Eye (tissue), 1 donor: Measurements from ENCODE around the gene SAMD1.

Source experiments
- DNase-seq: peaks from one replicate; pipeline ENCODE4 v3.0.0-alpha.2; 2015

Gene SAMD1

DNA sequence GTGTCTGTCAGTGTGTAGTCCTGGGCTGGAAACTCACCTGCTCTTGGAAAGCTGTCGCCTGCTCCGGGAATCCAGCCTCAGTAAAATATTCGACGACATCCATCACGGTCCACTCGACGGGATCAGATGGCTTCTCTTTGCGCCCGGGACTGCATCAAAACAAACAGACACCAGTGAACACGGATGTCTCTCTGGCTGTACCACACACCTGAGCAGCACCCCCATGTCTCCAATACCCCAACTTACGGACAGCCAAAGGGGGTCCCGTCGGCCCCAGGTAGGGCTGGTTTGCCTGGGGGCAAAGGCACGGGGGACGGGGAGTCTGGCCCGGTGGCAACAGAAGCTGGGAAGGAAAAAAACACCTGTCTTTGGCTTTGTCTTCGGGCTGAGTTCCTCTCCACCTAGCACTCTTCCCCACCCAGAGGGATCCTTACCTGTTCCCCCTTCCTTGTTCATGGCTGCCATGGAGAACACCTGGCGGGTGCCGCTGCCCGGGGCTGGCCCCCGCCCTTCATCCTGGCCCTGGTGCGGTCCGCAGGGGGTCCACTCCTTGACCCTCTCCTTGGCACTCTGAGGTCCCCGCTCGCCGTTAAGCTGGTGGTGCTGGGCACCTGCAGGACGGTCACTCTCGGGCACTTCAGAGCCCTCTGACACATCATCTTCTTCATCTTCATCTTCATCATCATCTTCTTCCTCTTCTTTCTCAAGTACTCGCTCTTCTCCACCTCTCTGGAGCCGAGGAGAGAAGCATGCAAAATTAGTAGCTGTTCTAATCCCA, 1.7 kb downstream of the SAMD1 start:
- DNase-seq, result no peak

DNA sequence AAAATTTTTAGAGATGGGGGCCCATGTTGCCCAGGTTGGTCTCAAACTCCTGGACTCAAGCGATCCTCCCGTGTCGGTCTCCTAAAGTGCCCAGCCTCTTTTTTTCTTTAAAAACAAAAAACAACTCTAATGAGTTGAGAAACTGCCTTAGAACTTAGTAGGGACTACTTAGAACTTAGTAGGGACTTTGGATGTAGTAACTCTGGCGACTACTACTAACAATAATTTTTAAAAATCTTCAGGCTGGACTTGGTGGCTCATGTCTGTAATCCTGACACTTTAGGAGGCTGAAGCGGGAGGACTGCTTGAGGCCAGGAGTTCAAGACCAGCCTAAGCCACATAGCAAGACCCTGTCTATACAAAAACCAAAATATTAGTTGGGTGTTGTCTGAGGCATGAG, 4.5 kb downstream of the SAMD1 start:
- DNase-seq, result no peak

DNA sequence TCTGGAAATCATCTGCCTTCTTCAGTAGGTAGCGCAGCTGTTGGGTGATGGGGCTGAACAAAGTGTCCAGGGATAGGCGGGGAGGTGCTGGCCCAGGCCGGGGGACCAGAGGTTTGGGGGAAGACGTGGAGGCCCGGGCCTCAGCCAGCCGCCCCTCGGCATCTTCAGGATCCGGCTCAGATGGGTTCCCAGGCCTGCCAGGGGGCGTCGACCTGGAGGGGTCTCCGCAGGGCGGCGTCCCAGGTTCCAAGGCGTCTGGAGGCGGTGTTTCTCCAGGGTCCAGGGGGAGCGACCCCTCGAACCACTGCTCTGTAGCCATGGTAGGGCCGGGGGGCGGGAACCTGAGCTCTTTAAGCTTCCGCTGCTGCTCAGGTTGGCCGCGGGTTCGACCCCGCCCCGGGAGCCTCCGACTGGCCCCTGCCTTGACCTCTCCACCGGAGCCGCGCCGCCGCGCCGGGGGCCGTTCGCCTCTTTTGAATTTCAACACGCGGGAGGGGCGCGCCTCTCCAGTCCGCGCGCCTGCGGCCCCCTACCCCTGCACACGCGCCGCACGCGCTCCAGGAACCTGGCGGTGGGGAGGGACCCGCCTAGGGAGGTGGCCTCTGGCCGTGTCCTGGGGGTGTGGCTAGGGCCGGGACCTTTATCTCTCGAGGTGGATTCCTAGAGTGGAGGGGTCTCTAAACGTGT, 5.1 kb downstream of the SAMD1 start, which contains the start of gene C19orf67:
Gene C19orf67 (minus strand): TSS at position 475 of the 687 bp plus-strand sequence. CDS start 156 bp downstream, at position 319.
- no peak for DNase-seq

DNA sequence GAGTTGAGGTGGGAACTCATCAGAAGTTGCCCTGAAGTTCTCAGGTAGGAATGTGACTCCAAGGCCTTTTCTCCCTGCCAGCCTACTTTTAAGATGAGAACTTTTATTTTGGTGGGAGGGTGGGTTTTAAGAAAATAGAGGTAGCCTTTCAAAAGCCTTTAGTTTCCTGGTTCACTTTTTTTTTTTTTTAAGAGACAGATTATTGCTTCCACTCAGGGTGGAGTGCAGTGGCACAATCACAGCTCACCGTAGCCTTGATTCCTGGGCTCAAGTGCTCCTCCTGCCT, 7.9 kb downstream of the SAMD1 start:
- no peak for DNase-seq

DNA sequence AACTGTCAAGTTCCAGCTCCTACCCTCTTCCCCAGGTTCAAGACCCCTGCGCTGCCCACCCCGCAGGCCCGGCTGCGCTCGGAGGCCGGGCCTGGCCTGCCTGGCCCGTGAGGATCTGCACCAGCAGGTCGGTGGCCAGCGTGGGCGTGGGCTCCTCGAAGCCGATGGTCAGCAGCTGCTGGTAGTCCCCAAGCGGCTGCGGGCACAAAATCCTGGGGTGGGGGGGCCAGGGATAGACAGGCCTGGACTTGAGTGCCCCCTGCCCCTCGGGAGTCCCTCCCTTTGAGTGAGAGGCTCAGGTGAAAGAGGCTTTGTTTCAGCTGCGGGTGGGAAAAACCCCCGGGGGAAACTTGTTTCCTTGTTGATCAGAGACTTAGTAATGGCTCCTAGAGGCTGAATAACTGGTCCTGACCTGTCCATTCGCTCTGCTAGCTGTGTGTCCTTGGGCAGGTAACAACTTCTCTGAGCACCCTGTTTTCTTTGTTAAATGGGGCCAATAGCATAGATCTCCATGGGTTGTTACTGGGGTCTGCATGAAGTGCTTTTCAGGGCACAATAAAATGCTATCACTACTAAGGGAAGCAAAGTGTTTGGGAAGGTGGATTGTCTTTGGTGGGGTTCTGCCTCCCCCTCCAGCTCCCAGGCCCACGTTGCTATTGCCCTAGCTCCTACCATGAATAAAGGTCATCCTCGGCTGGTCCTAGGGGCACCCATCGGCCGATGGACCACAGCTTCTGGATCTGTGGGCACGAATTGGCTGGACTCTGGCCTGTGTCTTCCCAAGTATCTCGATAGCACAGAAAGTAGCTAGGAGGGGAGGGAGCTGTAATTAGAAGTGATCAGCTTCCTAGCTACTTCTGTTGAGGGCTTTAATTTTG, 8.5 kb downstream of the SAMD1 start:
- DNase-seq, result no peak

DNA sequence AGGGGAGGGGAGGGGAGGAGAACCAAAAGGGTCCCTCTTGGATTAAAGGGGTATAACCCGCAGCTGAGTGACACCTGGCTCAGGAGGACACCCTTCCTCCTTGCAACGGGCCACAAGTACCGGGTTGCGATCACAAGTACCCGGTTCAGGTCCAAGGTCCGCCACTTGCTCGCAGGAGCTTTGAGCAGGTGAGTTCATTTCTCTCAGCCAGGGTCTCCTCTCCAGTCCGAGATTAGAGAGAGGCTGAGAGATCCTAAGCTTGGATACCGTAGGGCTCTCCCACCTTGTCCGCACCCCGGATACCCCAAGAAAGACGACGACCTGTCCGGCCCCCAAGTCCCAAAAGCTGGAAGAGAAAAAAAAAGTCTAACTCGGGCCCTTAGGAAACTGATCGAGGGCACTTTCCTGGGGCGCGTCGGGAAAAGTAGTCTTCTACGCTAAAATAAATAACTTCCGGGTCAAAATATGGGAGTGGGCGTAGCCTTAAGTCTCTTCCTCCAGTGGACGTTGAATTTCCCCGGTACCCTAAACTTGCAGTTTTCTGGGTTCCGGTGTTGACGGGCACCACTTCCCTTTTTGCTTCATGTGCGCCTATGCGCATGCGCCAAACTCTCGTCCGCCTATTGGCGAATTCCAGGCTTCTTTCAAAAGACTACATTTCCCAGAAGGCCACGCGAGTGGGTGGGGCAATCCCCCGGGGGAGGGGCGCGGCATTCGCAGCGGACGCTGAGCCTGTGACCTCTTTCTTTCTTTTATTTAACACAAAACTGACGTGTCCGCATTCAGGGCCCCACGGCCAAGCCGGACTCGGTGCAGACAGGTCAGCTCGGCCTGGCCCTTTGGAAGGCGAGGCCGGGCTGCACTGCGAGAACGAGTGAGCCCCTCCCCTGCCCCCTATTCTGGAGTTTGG, 9.4 kb downstream of the SAMD1 start:
- peak; percentile 100 for DNase-seq

DNA sequence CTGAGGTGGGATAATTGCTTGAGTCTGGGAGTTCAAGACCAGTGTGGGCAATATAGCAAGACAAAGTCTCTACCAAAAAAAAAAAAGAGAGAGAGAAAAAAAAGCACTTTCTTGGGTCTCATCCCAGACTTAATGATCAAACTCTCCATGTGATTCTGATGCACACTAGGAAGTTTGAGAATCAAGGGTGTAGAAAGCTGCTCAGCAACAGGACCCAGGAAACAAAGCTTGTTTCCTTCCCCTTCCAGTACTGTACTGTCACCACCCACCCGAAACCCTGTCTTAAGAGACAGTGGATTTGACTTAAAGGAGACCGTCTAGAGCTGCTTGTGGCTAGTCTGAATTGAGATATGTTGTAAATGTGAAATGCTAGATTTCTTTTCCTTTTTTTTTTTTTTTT, 12.1 kb downstream of the SAMD1 start:
- no peak for DNase-seq

DNA sequence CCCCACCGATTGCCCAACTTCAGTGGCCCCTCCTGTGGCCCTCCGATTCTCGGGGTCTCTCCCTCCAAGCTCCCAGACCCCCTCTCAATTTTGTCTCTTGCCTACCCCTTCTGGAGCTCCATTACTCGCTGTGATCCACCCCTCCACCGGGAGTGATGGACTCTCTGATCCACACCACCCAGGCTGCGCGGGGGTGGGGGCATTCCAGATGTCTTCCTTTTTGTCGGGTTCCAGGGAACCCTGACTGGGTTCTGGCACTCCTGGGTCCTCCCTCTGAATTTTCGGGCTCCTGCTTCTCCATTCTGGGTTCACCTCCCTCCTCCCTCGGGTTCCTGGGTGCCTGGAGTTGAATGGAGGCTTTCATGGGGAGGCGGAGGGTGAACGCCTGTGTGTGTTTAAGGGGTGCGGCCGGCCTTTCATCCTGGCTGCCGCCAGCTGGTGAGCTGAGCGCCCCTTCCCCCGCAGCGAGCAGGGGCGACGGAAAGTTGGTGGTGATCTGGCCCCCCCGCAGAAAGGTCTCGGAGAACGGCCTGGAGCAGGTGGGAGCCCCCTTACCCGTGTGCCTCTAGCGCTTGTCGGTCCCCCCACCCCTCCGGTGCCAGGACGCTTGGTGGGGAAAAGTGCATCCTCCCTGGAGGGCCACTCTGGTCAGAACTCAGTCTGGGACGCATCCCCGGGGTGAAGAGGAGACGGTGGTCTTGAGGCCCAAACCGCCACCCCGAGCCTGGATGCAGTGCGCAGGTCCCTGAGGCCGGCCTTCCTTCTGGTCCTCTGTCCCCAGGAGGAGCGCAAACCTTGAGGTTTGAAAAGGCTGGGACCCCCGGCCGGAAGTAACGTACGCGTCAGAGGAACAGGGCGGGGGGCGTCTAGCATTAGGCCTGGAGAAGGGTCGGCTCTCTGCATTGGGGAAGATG, 16.4 kb downstream of the SAMD1 start:
- DNase-seq, result peak; percentile 72

DNA sequence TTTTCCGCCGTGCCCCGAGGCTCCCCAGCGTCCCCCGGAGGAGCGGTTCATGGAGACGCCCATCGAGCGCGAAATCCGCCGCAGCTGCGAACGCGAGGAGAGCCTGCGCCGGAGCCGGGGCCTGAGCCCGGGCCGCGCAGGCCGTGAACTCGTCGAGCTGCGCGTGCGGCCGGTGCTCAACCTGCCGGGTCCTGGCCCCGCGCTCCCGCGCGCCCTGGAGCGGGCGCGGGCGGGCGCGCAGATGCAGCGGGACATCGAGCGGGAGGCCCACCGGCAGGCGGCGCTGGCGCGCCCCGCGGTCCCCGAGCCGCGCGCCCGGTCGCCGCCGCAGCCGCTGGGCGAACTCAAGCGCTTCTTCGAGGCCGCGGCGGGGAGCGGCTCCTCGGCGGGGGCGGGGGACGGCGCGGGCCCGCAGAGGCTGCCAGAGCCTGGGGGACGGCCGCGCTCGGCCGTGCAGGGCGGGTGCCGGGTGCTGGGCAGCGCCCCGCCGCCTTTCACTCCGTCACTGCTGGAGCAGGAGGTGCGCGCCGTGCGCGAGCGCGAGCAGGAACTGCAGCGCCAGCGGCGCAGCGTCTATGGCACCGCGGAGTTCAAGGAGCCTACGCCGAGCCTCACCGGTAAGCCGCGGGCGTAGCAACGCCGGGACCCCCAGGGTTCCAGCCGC, 17.2 kb downstream of the SAMD1 start:
- DNase-seq, result peak; percentile 86

DNA sequence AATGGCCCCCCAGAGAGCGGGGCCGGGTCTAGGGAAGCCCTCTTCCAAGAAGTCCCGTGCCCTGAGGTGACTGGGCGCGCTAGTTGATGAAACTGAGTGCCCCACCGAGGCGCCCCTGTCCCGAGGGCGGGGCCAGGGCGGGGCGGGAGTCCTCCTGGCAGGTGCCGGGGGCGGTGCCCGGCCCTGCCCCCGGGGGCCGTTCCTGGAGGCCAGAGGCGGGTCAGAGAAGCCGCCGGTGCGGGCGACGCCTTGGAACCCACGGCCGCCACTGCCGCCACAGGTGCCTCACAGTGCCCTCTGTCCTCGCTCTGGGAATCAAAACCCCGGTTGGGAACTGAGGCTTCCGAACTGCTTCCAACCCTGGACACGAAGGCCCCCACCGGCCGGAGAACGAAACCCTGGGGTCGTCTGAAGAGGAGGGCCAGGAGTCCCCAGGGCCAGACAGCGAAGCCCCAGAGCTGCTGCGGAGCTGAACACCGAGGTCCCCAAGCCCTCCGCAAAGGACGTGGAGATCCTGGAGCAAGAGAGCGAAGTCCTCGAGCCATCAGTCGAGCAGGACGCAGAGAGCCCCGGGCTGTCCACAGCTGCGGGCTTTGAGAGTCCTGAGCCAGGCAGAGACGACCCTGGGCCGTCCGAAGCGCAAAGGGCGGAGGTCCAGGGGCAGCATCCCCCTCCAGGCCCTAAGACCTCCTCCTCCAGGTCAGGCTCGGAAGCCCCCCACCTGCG, 17.9 kb downstream of the SAMD1 start, which contains the start of gene MISP3:
Gene MISP3 (plus strand): TSS at position 252 of the 726 bp plus-strand sequence. CDS start 524 bp downstream, outside the sequence.
- peak; percentile 72 for DNase-seq

DNA sequence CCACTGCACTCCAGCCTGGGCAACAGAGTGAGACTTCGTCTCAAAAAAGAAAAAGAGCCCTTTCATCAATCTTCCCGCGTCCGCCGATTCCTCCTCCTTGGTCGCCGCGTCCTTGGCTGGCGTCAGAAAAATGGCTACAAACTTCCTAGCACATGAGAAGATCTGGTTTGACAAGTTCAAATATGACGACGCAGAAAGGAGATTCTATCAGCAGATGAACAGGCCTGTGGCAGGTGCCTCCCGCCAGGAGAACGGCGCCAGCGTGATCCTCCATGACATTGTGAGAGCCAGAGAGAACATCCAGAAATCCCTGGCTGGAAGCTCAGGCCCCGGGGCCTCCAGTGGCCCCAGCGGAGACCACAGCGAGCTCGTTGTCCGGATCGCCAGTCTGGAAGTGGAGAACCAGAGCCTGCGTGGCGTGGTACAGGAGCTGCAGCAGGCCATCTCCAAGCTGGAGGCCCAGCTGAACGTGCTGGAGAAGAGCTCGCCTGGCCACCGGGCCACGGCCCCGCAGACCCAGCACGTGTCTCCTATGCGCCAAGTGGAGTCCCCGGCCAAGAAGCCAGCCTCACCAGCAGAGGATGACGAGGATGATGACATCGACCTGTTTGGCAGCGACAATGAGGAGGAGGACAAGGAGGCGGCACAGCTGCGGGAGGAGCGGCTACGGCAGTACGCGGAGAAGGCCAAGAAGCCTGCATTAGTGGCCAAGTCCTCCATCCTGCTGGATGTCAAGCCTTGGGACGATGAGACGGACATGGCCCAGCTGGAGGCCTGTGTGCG, 20.1 kb downstream of the SAMD1 start:
- DNase-seq, result no peak

DNA sequence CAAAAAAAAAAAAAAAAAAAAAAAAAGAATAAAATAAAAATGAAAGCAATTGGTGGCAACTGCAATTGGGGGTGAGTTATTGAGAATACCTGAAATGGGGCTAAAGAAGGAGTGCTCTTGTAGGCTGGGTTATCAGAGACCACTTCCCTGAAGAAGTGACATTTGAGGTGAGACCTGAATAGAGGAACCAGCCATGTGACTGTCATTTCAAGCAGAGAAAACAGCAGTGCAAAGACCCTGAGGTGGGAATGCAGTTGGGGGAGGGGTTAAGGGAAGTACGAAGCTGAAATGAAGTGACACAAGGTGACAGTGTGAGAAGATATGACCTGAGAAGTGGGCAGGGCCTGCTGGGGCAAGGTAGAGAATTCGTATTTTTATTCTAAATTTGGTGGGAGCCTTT, 24.4 kb downstream of the SAMD1 start:
- no peak for DNase-seq

DNA sequence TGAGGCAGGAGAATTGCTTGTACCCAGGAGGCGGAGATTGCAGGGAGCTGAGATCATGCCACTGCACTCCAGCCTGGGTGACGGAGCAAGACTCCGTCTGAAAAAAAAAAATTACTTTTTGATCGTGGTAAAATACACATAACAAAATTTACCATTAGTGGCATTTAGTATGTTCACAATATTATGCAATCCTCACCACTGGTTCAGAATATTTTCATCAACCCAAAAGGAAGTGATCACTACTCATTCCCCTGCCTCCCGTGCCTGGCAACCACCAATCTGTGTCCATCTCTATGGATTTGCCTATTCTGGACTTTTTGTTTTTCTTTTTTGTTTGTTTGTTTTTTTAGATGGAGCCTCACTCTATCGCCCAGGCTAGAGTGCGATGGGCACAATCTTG, 27.4 kb downstream of the SAMD1 start:
- DNase-seq, result no peak

DNA sequence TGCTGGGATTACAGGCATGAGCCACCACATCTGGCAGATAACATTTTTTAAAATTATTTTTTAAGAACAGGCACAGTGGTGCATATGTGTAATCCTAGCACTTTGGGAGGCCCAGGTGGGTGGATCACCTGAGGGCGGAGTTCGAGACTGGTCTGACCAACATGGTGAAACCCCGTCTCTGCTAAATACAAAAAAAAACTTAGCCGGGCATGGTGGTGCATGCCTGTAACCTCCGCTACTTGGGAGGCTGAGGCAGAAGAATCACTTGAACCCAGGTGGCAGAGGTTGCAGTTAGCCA, 28.0 kb downstream of the SAMD1 start:
- no peak for DNase-seq

DNA sequence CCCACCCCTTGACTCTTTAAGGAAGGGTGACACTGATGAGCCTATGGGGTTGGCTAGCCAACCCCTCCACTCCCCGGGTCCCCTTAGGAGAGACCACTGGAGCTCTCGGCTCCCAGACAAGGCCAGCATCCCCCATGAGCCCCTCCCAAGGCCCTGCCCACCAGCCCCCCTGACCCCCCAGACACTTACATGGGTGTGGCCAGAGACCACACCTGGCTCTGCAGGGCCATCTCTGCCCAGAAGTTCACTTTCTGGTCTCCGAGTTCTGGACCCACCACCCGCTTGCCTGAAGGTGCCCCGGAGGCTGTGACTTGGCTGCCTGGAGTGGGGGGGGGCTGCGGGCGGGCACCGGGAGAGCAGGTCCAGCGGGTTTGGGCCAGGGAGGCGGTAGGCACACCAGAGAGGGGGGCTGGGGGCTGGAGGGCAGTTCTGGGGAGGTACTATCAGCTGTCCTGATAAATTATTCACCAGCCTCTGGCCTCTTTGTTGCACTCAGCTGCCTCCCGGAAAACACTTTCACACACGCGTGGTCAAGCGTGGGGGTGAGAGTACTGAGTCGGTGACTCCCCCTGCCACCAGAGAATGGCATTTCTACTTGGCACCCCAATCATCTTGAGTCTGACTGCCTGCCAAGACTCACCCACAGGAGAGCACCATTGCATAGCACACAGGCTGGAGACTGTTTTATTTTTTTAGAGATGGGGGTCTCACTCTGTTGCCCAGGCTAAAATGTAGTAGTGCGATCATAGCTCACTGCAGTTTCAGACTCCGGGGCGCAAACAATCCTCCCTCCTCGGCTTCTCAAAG, 28.6 kb downstream of the SAMD1 start, which contains the start of gene PALM3:
Gene PALM3 (minus strand): TSS at position 326 of the 807 bp plus-strand sequence. CDS start 96 bp downstream, at position 230.
- DNase-seq, result peak; percentile 36

DNA sequence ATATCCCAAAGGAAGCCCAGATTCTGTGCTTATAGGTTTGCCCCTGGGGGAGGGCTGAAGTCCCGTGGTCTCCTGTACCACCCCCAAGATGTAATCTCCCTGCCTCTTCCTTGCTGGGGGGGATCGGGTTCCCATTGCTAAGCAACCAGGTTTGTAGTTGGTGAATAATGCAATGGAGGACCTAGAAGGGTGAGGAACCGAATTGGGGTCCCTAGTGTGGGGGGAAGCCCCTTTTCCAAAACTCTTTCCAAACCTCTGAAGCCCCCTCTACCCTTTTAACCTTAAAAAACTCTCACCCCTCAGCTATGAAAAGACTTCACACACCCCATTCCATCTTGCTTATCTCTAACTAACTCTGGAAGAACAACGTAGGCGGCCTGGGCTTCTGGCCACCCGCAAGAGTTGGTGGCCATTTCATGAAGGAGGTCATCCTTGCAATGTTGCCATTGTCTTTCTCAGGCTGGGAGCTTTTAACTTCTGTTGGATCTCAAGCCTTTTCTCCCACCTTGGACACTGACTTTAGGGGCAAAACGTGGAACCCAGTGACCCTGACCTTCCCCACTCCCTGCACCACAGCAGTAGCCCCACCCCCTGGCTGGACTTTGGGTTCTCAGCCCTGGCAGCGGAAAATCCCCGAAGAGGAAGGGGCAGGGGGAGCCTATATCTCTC, 29.3 kb downstream of the SAMD1 start:
- DNase-seq, result no peak

DNA sequence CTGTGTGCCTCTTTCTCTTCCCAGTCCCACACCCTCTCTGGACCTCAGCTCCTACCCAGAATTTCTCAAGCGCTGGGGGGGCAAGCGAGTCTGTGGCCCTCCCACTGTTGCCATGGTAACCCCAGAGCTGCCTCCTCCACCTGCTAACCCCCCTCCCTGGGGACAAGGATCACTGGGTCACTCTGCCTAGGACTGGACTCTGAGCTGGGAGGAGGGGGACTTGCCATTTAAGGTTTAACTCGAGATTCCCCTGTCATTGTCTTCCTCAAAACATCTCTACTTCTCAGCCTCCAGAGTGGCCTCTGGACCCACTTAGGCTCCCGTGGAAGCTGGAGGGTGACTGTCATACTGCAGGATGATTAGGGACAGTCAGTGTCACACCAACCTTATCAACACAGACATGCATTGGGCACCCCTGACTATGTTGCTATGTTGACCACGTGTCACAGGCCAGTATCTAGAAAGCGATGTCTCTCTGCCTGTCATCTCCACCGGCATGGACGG, 30.8 kb downstream of the SAMD1 start:
- no peak for DNase-seq

DNA sequence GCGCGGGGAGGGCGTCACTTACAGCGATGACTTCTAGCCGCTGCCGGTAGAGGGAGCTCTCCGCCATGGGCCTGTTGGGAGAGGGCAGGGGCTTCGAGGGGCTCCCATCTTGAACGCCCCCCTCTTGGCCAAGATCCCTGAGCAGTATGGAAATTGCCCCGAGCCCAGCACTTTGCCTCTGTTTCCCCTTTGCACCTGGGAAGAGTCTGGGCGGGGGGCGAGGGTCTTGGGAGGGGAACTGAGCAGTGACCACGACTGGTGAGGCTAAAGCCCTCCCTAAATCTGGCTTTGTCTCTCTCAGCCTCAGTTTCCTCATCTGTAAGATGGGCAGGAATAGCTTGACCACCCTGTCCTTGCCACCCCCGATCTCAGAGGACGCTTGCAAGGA, 31.5 kb downstream of the SAMD1 start:
- no peak for DNase-seq
